GM18858 (cell line): ENCODE results near the gene ACTRT2.

Experiments
- ATAC-seq: cut with Tn5 transposase; IDR thresholded peaks from one replicate; pipeline ENCODE4 v1.9.1; 2021; ENCODE audit not compliant: unreplicated experiment

ACTRT2 gene

DNA sequence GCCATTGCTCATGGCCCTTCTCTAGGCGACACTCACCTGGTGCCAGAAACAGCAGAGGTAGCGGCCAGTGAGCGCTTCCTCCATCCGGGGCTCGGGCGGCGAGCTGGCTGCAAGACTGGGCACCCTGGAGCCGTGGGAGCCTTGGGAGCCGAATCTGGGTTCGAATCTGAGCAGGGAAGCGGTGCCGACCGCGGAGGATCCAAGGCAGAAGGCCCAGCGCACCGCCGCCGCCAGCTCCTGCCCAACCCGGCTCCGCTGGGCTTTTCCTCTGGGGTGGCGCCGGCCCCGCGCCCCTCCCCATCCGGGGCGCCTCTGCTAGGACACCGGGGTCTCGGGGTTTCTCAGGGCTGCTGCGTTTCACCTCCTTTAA lies 46.0 kb downstream of the ACTRT2 start:
- no peak for ATAC-seq

DNA sequence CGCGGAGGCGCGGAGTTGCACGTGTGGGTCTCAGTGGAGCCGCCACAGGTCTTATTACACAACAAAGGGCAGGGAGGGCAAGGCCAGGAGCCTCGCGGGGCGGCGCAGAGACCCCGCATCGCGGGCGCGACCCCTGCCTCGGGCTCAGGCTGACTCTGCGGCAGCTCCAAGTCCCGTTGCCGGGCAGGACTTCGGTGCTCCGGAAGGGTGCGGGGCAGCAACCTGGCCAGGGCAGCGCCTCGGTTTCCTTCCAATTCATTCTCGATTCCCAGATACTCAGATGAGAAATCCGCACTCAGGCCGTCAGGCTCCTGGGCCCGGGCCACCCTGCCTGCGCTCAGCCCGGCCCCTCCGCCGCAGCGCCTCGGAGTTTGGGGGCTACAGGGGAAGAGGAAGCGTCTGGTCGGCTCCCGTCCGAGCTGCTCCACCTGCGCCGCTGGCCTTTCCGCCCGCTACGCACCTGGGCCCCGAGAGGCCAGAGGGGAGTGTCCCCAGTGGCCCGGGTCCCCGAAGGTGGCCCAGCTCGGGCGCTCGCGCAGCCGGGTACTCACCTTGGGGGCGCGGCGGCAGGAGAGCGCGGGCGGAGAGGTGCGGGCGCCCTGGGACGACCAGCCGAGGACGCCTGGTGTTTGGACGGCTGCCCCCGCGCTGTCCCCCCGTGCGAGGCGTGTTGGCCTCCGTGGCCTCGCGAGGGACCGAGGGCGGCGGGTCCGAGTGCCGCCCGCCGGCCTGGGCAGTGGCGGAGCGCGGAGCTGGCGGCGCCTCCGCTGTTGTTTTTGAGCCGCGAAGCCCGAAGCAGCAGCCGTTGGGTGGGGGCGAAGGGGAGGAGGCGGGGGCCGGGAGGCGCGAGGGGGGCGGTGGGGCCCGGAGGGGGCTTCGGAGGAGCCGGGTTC lies 46.6 kb downstream of the ACTRT2 start:
- ATAC-seq = no peak

DNA sequence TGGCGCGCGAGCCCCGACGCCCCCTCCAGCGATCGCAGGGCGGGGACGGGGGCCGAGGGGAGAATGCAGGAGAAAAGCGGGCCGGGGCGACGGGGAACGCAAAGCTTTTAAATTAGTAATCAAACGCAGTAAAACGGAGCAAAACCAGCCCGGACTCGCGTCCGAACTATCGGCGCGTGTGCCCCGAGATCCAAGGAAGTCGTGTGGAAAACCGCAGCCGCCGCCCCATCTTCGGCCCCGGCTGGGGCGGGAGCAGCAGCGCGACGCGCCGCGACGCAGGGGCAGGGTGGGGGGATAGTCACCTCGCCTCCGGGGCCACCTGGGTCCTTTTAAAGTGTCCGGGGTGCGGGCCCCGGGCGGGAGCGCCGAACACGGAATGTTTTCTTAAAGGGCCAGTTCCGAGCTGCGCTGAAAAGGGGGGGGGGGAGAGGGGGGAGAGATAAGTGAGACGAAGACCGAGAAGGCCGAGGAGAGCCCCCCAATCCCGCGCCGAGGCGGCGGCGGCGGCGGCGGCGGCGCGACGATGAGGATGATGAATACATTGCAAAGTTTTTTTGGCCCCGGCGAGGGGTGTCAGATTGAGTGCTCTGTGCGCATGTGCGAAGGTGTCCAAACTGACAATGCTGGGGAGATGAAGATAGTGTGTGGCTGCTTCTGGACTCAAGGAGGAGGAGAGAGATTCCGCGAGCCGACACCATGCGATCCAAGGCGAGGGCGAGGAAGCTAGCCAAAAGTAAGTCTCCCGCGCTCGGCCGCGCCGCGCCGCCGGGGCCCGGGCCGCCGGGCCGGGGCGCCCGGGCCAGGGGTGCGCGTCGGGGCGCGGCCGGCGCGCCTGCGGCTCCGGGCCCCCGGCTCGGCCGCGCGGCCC lies 47.5 kb downstream of the ACTRT2 start, which contains the start of gene PRDM16:
Gene PRDM16, plus strand, starts transcription at position 640 of the 868 bp plus-strand sequence. Its CDS starts 57 bp downstream, at position 697.
- no peak for ATAC-seq

DNA sequence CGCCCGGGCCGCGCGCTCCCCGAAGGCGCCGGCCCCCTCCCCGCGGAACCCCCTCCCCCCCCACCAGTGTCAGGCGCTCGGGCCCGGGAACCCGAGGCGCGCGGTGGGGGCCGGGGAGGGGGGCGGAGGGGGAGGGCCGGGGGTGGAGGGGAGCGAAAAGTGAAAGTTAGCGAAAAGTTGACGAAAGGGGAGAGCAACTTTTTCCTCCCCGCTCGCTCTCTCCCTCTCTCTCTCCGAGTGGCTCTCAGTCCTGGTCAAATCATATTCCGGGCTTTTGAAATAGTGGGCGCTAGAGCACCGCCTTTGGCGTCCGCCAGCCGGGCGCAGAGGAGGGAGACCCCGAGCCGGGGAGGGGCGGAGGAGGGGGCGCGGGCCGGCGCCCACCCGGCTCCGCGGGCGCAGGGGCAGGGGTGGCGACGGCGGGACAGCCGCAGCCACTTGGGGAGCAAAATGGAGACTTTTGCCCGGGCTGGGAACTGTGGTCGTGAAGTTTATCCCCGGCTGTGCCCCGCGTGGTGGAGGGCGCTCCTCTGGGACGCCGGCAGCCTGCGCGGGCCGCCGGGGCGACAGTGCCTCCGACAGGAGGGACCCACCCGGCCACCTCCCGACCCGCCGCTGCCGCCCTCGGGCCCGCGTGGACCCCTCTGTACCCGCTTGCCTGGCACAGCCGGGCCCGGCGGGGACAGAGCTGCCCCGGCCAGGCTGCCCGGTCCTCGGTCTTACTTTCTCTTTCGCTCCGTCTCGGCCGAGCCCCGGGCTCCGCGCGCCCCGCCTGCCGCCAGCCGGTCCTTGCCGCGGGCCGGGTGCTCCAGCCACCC lies 48.4 kb downstream of the ACTRT2 start:
- no peak for ATAC-seq

DNA sequence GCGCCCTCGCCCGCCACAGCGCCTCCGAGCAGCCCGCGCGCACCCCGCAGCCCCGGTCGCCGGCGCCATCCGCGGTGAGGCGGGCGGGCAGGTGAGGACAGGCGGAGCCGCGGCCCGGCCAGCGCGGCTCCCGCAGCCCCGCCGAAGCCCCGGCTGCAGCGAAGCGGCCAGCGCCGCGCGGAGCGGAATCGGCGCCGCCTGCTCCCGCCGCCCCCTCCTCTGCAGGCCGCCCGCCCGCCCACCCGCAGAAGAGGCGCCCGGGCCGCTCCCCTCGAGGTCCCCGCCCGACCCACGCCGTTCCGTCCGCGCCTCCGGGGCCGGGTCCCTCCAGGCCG lies 49.0 kb downstream of the ACTRT2 start:
- no peak for ATAC-seq

DNA sequence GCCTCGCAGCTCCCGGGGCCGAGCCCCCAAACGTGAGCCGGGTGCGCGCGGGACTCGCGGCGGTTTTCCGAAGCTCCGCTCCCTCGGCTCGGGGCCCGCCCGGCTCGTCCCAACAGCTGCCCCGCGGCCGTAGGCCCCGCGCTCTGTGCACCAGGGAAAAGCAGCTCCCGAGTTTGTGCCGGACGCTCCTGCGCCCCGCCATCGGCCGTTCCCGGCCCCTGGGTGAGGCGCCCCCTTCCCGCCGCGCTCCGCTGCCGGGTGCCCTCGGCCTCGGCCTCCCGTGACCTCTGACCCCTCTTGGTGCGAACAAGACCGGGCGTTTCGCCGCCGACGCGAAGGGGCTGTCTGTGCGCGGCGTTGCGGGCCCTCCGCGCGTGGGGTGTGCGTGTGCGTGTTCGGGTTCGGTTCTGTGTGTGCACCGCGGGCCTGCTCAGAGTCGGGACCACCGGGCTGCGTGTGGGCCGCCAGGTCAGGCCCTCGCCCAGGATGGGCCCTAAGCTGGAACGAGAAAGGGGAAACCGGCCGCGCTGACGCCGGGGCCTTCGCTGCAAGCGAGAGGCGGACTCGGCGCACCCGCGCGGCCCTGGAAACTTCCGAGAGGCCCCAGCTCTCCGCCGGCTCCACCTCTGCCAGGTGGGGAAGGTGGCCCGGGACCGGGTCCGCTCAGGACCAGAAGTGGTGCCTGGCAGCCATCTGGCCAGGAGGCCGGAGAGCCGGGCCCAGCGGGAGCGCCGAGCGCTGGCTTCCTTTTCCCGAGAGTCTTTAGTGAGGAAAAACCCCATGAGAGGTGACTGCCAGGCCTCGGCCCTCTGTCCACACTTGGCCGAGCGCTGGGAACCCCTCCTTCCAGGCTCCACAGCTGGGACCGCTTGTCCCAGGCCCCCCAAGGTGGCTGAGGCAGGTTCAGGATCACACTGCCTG lies 49.6 kb downstream of the ACTRT2 start:
- no peak for ATAC-seq

DNA sequence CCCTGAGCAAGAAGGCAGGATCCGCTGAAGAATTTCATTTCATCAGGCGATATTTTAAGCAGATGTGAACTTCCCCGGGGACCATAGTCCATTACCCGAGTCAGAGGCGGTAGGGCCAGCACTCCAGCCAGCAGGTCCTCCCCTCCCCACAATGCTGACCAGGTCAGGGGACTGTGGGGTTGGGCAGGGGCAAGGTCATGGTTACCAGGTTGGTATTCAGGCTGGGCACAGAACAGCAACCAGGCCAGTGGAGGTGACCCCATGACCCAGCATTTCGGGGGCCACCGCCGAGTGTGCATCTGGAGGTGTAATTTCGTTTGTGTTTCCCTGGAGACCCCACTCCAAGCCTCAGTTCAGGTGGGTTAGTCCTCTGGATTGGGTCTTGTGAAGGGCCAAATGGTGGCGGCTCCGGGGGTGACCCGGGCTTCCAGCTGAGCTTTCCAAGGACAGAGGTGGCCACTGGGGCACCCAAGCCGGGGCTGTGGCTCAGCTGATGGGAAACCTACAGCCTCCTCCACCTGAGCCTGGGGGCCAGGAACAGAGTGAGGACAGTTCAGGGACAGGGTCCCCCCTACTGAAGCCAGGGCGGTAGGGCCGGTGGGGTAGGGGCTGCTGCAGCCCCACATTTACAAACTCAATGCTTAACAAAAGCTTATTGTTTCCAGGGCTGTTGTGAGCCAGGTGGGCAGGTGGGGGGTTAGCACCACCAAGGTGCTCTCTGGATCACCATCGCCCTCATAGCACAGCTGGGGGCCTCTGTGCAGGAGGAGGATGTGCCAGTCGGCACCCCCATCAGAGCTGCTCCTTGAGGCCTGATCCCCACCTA lies 50.5 kb downstream of the ACTRT2 start:
- no peak for ATAC-seq
